Keratinocyte (primary cell): Measurements from ENCODE around the gene TMEM126A. TPM values are rescaled to one million over a fixed set of nuclear protein-coding genes. Genes with fewer than 3 reads are reported as not detected.

ENCODE experiments used
- DNase-seq: peaks from one replicate; pipeline ENCODE4 v3.0.0-alpha.2; 2011; ENCODE audit warnings: low read depth, missing footprints, low spot score
- FAIRE-seq: peaks from 2 replicates; lab custom pipeline; 2011; peaks lifted over from hg19 to GRCh38; lab: Jason Lieb, UNC
- H2AFZ ChIP-seq: 2 replicates; pipeline ENCODE4 v1.6.0; 2012; ENCODE audit warnings: low read length, control low read depth, inconsistent platforms; ENCODE audit not compliant: control insufficient read depth
- H3K27ac ChIP-seq: 2 replicates; pipeline ENCODE4 v1.5.1; 2011; ENCODE audit warnings: low read length; ENCODE audit not compliant: control insufficient read depth, insufficient read depth
- H3K27me3 ChIP-seq: 3 replicates; pipeline ENCODE4 v1.6.0; 2011; ENCODE audit warnings: low read length; ENCODE audit not compliant: control insufficient read depth, insufficient read depth; ENCODE audit errors: extremely low read depth
- H3K36me3 ChIP-seq, 2 experiments: 2 replicates in 1 of 2; 3 replicates in 1 of 2; pipeline ENCODE4 v1.5.1; 2011; ENCODE audit warnings: low read length in 2 of 2, mild to moderate bottlenecking in 1 of 2; ENCODE audit not compliant: control insufficient read depth in 2 of 2, insufficient read depth in 2 of 2; ENCODE audit errors: extremely low read depth in 1 of 2
- H3K4me1 ChIP-seq: 3 replicates; pipeline ENCODE4 v1.5.1; 2011; ENCODE audit warnings: low read length; ENCODE audit not compliant: control insufficient read depth, insufficient read depth; ENCODE audit errors: extremely low read depth
- H3K4me2 ChIP-seq: 3 replicates; pipeline ENCODE4 v1.6.0; 2011; ENCODE audit warnings: low read depth, low read length; ENCODE audit not compliant: control insufficient read depth, insufficient read depth; ENCODE audit errors: extremely low read depth
- H3K4me3 ChIP-seq, 3 experiments: fragments of 200-600 bp in 1 of 3; sonication (generic) in 1 of 3; 2 replicates in 2 of 3; 3 replicates in 1 of 3; pipeline ENCODE4 v1.5.1; 2011 to 2016; ENCODE audit warnings: low read length in 3 of 3, mild to moderate bottlenecking in 3 of 3, control low read depth in 2 of 3, inconsistent platforms in 1 of 3, low read depth in 1 of 3, mixed read lengths in 1 of 3, mixed run types in 1 of 3, moderate library complexity in 1 of 3; ENCODE audit not compliant: control insufficient read depth in 2 of 3, insufficient read depth in 2 of 3; ENCODE audit errors: extremely low read depth in 1 of 3
- H3K79me2 ChIP-seq: 2 replicates; pipeline ENCODE4 v1.6.0; 2012; ENCODE audit warnings: low read length; ENCODE audit not compliant: control insufficient read depth, insufficient read depth
- H3K9ac ChIP-seq: 3 replicates; pipeline ENCODE4 v1.6.0; 2011; ENCODE audit warnings: low read length; ENCODE audit not compliant: control insufficient read depth, insufficient read depth; ENCODE audit errors: extremely low read depth
- H3K9me1 ChIP-seq: 3 replicates; pipeline ENCODE4 v1.6.0; 2011; ENCODE audit warnings: low read length; ENCODE audit not compliant: control insufficient read depth, insufficient read depth; ENCODE audit errors: extremely low read depth
- H3K9me3 ChIP-seq: 2 replicates; pipeline ENCODE4 v1.5.1; 2012; ENCODE audit warnings: low read depth, low read length; ENCODE audit not compliant: control insufficient read depth
- H4K20me1 ChIP-seq: 3 replicates; pipeline ENCODE4 v1.6.0; 2011; ENCODE audit warnings: low read length; ENCODE audit not compliant: control insufficient read depth, insufficient read depth; ENCODE audit errors: extremely low read depth
- EZH2 ChIP-seq: IDR thresholded peaks from one replicate; pipeline ENCODE4 v1.6.1; 2012; ENCODE audit warnings: inconsistent platforms, mild to moderate bottlenecking, low read length, moderate library complexity
- dilution Hi-C: fragments of 300-500 bp; cut with MboI; formaldehyde crosslinking; loops from one replicate; pipeline ENCODE4 v1.7.0; 2020; ENCODE audit warnings: low sequenced_read_pairs; ENCODE audit not compliant: extremely low pct_ligation_motif_present
- polyA plus RNA-seq, 5 experiments: library from polyadenylated mRNA; depleted of rRNA in 3 of 5; stranded (reverse) in 3 of 5; stranded (forward) in 1 of 5; unstranded in 1 of 5; fragments of >200 nt; gene quantifications; 1 replicate in 1 of 5; 2 replicates in 3 of 5; 3 replicates in 1 of 5; pipeline versions ENCODE4 v1.2.1 to v1.2.3, GENCODE V29; 2011 to 2012; ENCODE audit warnings: missing spikeins in 2 of 5, low read depth in 1 of 5, low replicate concordance in 1 of 5
- TF ChIP-seq, protein P1 (sequence below), 3 experiments: IDR thresholded peaks in 1 of 3; conservative IDR thresholded peaks in 1 of 3; optimal IDR thresholded peaks in 1 of 3; 2 replicates in 2 of 3; 3 replicates in 1 of 3; pipeline versions ENCODE3 to v1.5.1; 2011; ENCODE audit warnings: low read length in 3 of 3, mild to moderate bottlenecking in 3 of 3, moderate library complexity in 2 of 3, control low read depth in 1 of 3, inconsistent platforms in 1 of 3; ENCODE audit not compliant: insufficient read depth in 2 of 3; ENCODE audit errors: extremely low read depth in 1 of 3

The TMEM126A gene
- polyA plus RNA-seq, 1 donor (not counting 4 experiments of a cell fraction or from before 2014, with no cell fraction given), result 70.2 TPM

DNA sequence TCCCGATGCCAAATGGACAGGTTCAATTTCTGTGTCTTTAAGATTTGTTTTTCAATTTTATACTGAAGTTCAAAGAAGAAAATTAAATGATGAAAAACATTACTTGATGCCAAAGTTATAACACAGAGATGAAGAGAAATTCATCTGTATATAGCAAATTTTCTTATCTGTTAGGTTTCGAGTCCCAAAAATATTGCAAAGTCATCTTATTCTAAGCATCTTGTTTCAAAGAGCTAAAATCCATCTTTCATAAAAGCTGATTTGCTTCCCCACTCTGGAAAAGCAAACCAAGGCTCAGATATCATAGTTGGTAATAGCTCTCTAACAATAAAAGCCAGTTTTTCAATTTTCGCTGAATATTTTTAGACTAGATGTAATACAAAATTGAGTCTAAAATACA is 57.2 kb downstream of the TMEM126A start:
- dilution Hi-C loops, result no loop called here
- Histone ChIP-seq H3K36me3 (no peaks in the 10 kb centered on the region), H3K9ac (no peak overlapping the region), H3K27ac (no peak overlapping the region), H4K20me1 (no peaks in the 10 kb centered on the region), H2AFZ (no peak overlapping the region), H3K27me3 (no peaks in the 10 kb centered on the region), H3K4me1 (no peaks in the 10 kb centered on the region), H3K79me2 (no peaks in the 10 kb centered on the region), H3K4me3 (no peak overlapping the region), H3K4me2 (no peak overlapping the region), H3K9me3 (no peaks in the 10 kb centered on the region), H3K9me1 (no peaks in the 10 kb centered on the region)
- TF ChIP-seq, protein P1, sequence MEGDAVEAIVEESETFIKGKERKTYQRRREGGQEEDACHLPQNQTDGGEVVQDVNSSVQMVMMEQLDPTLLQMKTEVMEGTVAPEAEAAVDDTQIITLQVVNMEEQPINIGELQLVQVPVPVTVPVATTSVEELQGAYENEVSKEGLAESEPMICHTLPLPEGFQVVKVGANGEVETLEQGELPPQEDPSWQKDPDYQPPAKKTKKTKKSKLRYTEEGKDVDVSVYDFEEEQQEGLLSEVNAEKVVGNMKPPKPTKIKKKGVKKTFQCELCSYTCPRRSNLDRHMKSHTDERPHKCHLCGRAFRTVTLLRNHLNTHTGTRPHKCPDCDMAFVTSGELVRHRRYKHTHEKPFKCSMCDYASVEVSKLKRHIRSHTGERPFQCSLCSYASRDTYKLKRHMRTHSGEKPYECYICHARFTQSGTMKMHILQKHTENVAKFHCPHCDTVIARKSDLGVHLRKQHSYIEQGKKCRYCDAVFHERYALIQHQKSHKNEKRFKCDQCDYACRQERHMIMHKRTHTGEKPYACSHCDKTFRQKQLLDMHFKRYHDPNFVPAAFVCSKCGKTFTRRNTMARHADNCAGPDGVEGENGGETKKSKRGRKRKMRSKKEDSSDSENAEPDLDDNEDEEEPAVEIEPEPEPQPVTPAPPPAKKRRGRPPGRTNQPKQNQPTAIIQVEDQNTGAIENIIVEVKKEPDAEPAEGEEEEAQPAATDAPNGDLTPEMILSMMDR (optimal IDR thresholded peaks at IDR 0.05 in 1 of 3, IDR thresholded peaks at IDR 0.05 in 1 of 3, conservative IDR thresholded peaks at IDR 0.05 in 1 of 3; ENCODE audit: extremely low read depth in 1 of 3, insufficient read depth in 2 of 3, low read length in 3 of 3), result no peak
- no peak for TF ChIP-seq EZH2
- no peak for DNase-seq
- FAIRE-seq, result no peak

- dilution Hi-C loops, result no loop called here
- TF ChIP-seq, protein P1 (optimal IDR thresholded peaks at IDR 0.05 in 1 of 3, IDR thresholded peaks at IDR 0.05 in 1 of 3, conservative IDR thresholded peaks at IDR 0.05 in 1 of 3; ENCODE audit: extremely low read depth in 1 of 3, insufficient read depth in 2 of 3, low read length in 3 of 3), result no peak
- TF ChIP-seq EZH2, result no peak
- Histone ChIP-seq H3K4me1 (no peaks in the 10 kb centered on the region), H3K9me3 (no peaks in the 10 kb centered on the region), H3K36me3 (no peaks in the 10 kb centered on the region), H3K4me2 (no peak overlapping the region), H3K27ac (no peak overlapping the region), H3K9ac (no peak overlapping the region), H2AFZ (no peak overlapping the region), H3K27me3 (no peaks in the 10 kb centered on the region), H3K4me3 (no peak overlapping the region), H3K9me1 (no peaks in the 10 kb centered on the region), H4K20me1 (no peaks in the 10 kb centered on the region), H3K79me2 (no peaks in the 10 kb centered on the region)
- FAIRE-seq (no peak), DNase-seq (no peak)
Observed at GRCh38 chr11:85705800-85706199, 58.0 kb downstream of the TMEM126A start.

Other genes starting within 250 kb of the TMEM126A start
- gene DLG2, start 20.6 kb upstream of the TMEM126A start, polyA plus RNA-seq, result 0.19 to 0.55 TPM (median 0.37 TPM) in 3 replicates
- 52.6 to 105 TPM (median 65.6 TPM) in 3 replicates for gene TMEM126B, start 19.4 kb upstream of the TMEM126A start, polyA plus RNA-seq
- gene CREBZF, start 17.2 kb downstream of the TMEM126A start, polyA plus RNA-seq, result 9.1 to 23.8 TPM (median 20.1 TPM) in 3 replicates
- 0.09 to 0.54 TPM (median 0.31 TPM) in 3 replicates for gene CCDC89, start 38.2 kb downstream of the TMEM126A start, polyA plus RNA-seq
- gene SYTL2, start 163.2 kb downstream of the TMEM126A start, polyA plus RNA-seq, result 1.3 to 3.1 TPM (median 1.4 TPM) in 3 replicates
- gene CCDC83, start 207.4 kb downstream of the TMEM126A start, polyA plus RNA-seq, result not detected in 3 replicates